ENCODE data around the gene TRAF3.

Gene TRAF3

DNA sequence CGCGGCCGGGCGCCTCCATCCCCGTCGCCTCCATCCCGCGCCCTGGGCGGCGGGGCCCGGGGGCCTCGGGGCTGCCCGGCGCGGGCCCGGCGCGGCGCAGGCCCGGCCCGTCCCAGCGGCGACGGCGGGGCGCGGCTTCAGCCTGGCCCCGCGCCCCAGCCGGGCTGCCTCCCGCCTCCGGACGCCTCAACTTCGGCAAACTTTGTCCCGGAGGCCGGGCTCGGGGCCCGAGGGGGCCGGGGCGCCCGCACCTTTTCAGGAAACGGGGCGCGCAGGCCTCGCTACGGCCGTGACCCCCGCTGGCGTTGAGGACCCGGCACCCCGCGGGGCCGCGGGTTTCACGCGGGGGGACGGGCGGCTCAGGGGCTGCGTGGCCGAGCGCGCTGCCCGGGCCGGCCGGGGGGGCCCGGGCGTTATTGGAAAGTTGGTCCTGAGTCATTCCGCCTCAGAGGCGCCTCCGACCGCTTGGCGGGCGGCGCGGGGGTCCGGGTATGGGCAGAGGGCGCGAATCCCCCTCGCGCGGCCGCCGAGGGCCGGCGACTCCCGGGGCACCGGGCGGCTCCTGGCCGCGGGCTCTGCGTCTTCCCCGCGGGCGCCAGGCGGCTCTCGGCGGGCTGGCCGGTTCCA, 575 bp downstream of the TRAF3 start:
- peak; percentile 9 for DNase-seq (ENCODE audit: low read depth)

DNA sequence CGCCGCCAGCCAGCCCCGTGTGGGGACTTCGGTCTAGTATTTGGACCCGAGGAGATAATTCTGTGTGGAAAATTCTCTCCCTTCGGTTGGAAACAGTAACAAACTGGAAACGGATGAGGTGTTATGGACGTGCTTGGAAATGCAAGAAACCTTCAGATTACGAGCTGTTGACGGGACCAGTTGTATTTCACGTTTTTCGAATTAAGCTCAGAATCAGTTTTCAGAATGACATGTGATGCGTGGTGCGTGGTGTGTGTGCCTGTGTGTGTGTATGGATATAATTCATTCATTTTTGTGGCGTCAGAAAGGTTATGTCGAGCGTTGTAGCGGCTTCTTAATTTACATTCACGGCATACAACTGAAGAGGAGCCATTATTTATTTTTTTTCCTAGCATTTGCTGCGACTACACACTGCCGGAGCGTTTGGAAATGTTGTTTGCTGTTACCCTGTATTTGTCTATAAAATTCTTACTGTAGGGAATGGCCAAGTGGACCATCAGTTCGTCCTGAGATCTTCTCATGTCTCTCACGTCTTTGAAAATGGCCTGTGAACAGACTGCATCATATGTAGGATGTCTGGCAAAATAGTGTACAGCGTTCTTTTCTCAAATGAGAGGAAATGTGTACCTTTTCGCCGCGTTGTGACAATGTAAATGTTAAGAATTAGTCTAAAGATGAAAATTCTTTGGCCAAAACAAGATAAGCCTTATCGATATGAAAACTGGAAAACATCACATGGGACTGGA, 1.3 kb downstream of the TRAF3 start:
- DNase-seq (ENCODE audit: low read depth) = peak; percentile 64

GRCh38 chr14:102779084-102779462, 1.8 kb downstream of the TRAF3 start:
- DNase-seq (ENCODE audit: low read depth) = peak; percentile 10

DNA sequence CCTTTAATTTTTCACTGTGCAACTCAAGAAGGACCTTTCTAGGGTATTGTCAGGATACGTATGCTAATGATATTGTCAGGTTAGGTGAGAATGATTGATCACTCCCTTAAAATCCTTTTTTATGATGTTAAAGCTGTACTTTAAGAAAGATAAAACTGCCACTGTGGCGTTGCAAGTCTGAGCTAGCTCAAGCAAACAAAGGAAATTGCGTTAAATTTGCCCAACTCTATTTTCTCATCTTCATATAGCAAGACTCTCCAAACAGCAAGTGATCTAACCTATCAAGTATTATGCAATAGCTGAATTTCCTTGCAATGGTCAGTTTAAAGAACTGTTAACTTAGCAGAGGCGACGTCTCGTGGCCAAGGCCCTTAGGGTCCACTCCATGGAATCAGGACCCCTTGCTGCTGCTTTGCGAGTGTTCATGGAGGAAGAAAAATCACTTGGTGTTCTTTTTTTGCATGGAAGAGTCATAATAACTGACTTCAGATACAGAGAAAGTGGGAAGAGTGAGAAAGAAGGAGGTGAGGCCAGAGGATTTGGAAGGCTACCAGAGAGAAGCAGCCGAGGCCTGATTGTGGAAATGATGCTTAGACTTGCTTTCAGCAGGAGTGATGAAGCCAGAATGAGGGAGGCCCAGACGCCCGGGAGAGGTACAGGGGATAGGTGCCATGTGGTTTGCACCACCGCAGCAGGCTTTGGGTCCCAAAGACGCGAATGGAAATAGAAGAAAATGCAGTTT, 2.5 kb downstream of the TRAF3 start:
- DNase-seq (ENCODE audit: low read depth) = peak; percentile 63

DNA sequence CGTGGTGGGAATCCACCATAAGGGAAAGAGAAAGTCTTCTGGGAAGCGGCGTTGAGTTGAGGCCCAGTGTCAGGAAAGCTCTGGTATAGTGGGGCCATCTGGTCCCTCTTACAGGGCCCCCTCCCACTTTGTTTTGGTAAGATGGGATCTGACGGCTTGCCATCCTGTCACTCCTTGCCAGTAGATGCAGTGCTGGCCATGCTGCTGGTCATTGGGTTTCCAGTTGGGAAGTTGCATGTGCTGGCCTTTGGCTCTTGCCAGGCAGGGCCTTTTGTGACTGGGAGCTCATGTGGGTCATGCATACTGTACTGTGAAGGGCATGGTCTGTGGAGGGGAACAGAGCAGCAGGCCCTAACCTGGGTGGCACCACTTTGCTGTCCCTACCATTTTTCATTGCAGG, 3.8 kb downstream of the TRAF3 start:
- no peak for DNase-seq (ENCODE audit: low read depth)

GRCh38 chr14:102782974-102783373, 5.7 kb downstream of the TRAF3 start:
- DNase-seq (ENCODE audit: low read depth) = no peak

- DNase-seq (ENCODE audit: low read depth) = no peak
Observed at GRCh38 chr14:102784892-102785594, 7.8 kb downstream of the TRAF3 start.

DNA sequence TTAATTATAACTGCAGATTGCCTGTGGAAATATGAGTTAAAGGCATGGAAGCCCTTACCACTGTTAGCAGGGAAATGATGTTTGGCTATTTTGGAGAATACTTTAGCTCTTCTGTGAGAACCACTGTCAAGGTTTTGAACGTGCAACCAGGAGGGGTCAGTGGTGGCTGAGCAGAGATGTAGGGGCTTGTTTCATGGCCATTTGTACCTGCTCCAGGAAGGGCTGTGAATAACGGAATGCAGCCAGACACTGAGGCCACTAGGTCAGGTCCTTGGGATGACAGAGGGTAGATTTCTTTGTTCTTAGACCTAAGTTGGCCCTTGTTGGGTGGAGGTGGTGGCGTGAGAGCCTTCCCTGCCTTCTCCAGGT, 8.3 kb downstream of the TRAF3 start:
- no peak for DNase-seq (ENCODE audit: low read depth)

GRCh38 chr14:102786768-102787167, 9.5 kb downstream of the TRAF3 start:
- peak; percentile 59 for DNase-seq (ENCODE audit: low read depth)

DNA sequence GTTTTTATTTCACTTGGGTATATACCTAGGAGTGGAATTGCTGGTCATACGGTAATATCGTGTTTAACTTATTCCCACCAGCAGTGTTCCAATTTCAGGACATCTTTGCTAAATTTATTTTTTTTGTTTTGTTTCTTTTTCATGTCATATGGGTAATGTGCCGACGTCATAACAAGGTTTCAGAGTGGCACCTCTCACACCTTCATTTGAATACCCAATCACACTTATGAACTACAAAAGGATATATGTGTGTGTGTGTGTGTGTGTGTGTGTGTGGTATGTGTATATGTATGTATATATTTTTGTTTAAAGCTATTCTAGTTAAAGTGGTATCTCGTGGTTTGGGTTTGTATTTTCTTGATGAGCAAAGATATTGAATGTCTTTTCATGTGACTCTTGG, 12.1 kb downstream of the TRAF3 start:
- no peak for DNase-seq (ENCODE audit: low read depth)

GRCh38 chr14:102793531-102794328, 16.5 kb downstream of the TRAF3 start:
- no peak for DNase-seq (ENCODE audit: low read depth)

- peak; percentile 94 for DNase-seq (ENCODE audit: low read depth)
Observed at GRCh38 chr14:102795060-102795925, 18.0 kb downstream of the TRAF3 start.

- no peak for DNase-seq (ENCODE audit: low read depth)
Observed at GRCh38 chr14:102796661-102797190, 19.5 kb downstream of the TRAF3 start.

DNA sequence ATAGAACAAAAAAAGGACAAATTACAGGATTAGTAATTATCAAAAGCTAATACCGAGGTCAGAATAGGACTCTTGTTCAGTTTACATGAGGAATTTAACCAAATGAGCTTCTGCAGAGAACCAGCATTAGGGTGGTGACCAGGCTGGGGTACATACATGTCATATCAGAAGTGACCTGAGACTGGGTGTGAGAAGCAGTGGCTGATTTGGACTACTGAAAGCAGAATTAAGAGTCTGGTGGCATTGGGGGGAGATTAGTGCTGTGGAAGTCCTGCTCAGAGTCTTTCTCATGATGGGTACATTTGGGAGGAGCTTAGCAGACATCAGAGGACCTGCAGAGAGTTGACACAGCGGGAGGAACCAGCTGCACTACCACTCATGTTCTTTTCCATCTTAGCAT, 21.7 kb downstream of the TRAF3 start:
- no peak for DNase-seq (ENCODE audit: low read depth)

DNA sequence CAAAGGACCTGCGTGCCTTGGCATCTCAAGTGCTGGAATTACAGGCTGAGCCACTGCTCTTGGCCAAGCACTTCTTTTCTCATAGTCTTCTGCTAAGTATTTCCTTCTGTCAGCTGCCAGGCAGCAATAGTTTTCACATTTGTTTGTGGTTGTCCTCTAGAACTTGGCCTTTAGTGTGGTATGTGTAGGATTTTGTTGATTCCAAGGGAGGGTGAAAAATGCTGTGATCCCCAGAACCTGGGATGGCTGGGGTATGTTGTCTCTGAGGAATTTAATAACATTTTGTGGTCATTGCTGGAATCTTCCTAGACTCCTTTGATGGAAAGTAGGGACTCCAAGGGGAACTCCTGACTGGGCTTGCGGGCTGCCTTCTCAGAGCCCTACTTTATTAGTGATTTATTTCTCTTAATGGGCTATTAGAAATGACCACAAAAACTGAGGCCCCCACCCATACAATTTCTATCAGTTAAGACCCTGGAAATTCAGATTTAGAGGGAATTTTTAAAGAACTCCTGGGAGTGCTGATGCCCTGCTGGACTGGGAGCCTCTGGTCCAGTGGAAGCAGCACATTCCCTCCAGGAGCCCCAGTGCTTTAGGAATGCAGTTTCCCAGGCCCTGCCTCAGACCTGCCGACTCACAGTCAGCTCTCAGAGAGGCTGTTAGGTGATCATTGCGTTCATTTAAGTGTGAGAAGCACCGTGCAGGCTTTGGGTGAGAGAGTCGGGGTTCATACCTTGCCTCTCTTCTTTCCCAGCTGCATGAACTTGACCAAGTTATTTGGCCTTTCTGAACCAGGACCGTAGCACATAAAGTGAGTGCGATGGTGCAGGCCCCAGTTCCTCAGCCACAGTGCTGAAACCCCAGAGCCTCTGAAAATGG, 22.7 kb downstream of the TRAF3 start:
- peak; percentile 88 for DNase-seq (ENCODE audit: low read depth)

DNA sequence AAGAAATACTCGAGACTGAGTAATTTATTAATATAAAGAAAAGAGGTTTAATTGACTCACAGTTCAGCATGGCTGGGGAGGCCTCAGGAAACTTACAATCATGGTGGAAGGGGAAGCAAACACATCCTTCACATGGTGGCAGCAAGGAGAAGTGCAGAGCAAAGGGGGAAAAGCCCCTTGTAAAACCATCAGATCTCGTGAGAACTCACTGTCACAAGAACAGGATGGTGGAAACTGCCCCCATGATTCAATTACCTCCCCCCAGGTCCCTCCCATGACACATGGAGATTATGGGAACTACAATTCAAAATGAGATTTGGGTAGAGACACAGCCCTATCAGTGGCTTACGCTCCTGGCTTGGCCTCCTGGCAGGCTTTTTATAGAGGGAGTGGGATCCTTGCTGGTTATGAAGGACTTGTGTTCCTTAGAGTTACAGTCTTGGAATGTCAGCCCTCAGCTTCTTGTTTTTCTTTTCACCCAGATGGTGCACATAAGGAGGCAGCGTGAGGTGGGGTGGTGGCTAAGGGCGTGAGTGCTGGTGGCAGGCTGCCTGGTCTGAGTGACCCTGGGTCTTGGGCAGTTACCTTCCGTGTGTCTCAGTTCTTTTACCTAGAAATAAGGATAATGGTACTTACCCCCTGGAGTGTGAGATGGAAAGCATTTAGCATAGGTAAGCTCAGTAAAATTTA, 25.7 kb downstream of the TRAF3 start:
- DNase-seq (ENCODE audit: low read depth) = no peak

DNA sequence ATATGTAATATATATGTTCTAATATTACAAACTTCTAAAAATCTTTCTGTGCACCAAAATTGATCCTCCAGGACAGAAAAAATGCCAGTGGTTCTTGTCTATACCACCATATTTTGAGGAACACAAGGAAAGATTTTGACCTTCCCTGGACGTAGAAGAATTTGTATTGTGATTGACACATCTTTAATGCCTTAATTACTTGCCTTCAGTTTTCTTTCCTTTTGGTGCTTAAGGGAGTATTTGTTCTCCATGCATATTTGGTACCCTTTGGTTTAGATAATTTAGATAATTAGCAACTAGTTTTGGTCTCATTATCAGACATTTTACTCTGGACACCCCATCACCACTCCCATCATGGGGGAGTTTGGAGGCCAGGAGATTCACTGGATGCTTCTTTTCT, 27.6 kb downstream of the TRAF3 start:
- no peak for DNase-seq (ENCODE audit: low read depth)

GRCh38 chr14:102805371-102805891, 28.2 kb downstream of the TRAF3 start:
- DNase-seq (ENCODE audit: low read depth) = peak; percentile 73

- no peak for DNase-seq (ENCODE audit: low read depth)
Observed at GRCh38 chr14:102805941-102806340, 28.7 kb downstream of the TRAF3 start.

Data from iris pigment epithelial cell (primary cell).